ENCODE results near the gene MYH1.

MYH1 gene

GRCh38 chr17:10482252-10482651 lies 36.1 kb downstream of the MYH1 start:
- no peak for DNase-seq (ENCODE audit: low read depth, low spot score)

GRCh38 chr17:10477701-10478100 lies 40.6 kb downstream of the MYH1 start:
- no peak for DNase-seq (ENCODE audit: low read depth, low spot score)

GRCh38 chr17:10474536-10474935 lies 43.8 kb downstream of the MYH1 start:
- DNase-seq (ENCODE audit: low read depth, low spot score): no peak

- DNase-seq (ENCODE audit: low read depth, low spot score): no peak
Measured at GRCh38 chr17:10471858-10472257, 46.5 kb downstream of the MYH1 start.

- DNase-seq (ENCODE audit: low read depth, low spot score): no peak
Measured at GRCh38 chr17:10469459-10469858, 48.9 kb downstream of the MYH1 start, which contains the start of gene MYH4. MYH4 (minus strand) TSS chr17:10469559; CDS start chr17:10466745, 2,814 bp downstream.

GRCh38 chr17:10463402-10463801 lies 54.9 kb downstream of the MYH1 start:
- no peak for DNase-seq (ENCODE audit: low read depth, low spot score)

GRCh38 chr17:10460062-10460461 lies 58.3 kb downstream of the MYH1 start:
- DNase-seq (ENCODE audit: low read depth, low spot score): no peak

GRCh38 chr17:10458701-10459100 lies 59.6 kb downstream of the MYH1 start:
- DNase-seq (ENCODE audit: low read depth, low spot score): no peak

- DNase-seq (ENCODE audit: low read depth, low spot score): no peak
Measured at GRCh38 chr17:10457952-10458351, 60.4 kb downstream of the MYH1 start.

GRCh38 chr17:10447026-10447931 lies 71.1 kb downstream of the MYH1 start:
- DNase-seq (ENCODE audit: low read depth, low spot score): no peak
